T-helper 2 cell treated with Interferon-gamma antibody and Interleukin-4, amounts not matched to agents 5 μg/mL and 100 μg/mL, for 36 hours (primary cell): Measurements from ENCODE around the gene JMJD1C.
A peak's percentile ranks its signal among the peaks of the same experiment; 100 is the strongest.

Experiments used
- DNase-seq: peaks from one replicate; pipeline ENCODE4 v3.0.0; 2021; ENCODE audit warnings: low spot score
- H3K27ac Mint-ChIP-seq: one replicate; pipeline ENCODE4 v1.8.0; 2021; ENCODE audit warnings: mild to moderate bottlenecking, mixed read lengths
- H3K27me3 Mint-ChIP-seq: one replicate; pipeline ENCODE4 v1.8.0; 2021; ENCODE audit warnings: low read depth, mixed read lengths
- H3K36me3 Mint-ChIP-seq: one replicate; pipeline ENCODE4 v1.8.0; 2021; ENCODE audit warnings: low read depth, mixed read lengths
- H3K4me1 Mint-ChIP-seq: one replicate; pipeline ENCODE4 v1.8.0; 2021; ENCODE audit warnings: low read depth, mixed read lengths
- H3K4me3 Mint-ChIP-seq: one replicate; pipeline ENCODE4 v1.8.0; 2022; ENCODE audit warnings: mild to moderate bottlenecking, moderate library complexity, mixed read lengths
- H3K9me3 Mint-ChIP-seq: one replicate; pipeline ENCODE4 v1.8.0; 2021; ENCODE audit warnings: mixed read lengths

Gene JMJD1C

DNA sequence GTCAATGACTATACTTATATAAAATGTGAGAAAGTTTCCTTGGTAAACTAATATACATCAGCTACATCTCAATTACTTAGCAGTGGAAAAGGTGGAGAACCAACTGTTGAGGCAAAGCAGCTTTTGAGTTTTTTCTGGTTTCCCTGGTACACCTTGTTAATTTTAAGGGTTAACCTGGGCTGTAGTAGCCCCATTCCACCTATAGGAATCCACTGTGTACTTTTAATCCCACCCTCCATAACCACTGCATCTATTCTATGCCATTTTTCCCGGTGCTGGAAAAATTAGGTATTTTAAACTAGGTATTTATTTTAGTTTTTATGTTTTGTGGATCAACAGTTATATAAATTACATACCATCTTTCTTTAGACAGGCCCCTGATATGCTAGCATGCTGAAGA lies 290.2 kb downstream of the JMJD1C start:
- Mint-ChIP-seq H3K36me3 (peaks cover 54% of the 10 kb centered on the region), H3K27ac (no peak overlapping the region), H3K9me3 (no peaks in the 10 kb centered on the region), H3K4me3 (no peak overlapping the region), H3K27me3 (no peaks in the 10 kb centered on the region), H3K4me1 (peaks cover 45% of the 10 kb centered on the region)
- no peak for DNase-seq

DNA sequence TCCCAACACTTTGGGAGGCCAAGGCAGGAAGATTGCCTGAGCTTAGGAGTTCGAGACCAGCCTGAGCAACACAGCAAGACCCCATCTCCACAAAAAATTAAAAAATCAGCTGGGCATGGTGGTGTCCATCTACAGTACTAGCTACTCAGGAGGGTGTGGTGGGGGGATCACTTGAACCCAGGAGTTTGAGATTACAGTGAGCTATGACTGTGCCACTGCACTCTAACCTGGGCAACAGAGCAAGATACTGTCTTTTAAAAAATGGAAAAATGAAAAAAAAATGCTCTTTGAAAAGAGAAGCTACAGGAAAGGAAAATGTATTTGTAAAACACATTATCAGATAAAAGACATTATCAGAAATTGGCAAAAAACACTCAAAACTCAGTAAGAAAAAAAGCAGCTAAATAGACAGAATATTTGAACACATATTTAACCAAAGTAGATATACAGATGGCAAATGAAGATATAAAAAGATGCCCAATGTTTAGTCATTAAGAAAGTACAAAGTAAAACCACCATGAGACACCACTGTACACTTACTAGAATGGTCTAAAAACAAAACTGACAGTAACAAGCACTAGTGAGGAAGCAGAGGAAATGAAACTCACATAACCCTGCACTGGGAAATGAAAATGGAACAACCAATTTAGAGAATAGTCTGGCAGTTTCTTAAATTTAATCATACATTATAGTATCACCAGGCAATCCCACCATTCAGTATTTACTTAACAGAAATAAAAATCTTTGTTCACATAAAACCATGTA lies 292.1 kb downstream of the JMJD1C start:
- H3K4me1 Mint-ChIP-seq: peaks cover 55% of the 10 kb centered on the region
- H3K4me3 Mint-ChIP-seq: peak overlapping the region; percentile 73
- DNase-seq: no peak
- H3K36me3 Mint-ChIP-seq: peaks cover 53% of the 10 kb centered on the region
- no peaks in the 10 kb centered on the region for H3K9me3 Mint-ChIP-seq
- no peaks in the 10 kb centered on the region for H3K27me3 Mint-ChIP-seq
- peak overlapping the region; percentile 82 for H3K27ac Mint-ChIP-seq

DNA sequence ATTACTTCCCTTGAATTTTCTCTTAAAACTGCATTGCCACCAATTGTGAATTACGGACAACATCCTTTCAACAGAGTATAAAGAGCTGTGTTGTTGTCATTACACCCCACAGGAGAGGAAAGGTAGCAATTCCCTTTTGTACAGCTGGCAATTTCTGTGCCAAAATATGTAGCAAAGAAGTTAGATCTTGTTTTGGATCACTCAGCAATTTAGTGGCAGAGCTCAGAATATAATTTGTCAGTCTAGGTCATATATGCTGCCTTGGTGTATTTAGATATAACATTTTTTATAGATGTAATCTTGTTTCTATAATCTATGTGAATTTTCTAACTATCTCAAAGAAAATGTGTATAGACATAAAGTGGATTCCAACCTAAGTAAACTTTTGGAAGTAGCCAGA lies 293.9 kb downstream of the JMJD1C start:
- peaks cover 53% of the 10 kb centered on the region for H3K4me1 Mint-ChIP-seq
- no peaks in the 10 kb centered on the region for H3K27me3 Mint-ChIP-seq
- H3K27ac Mint-ChIP-seq: peak overlapping the region; percentile 6
- no peaks in the 10 kb centered on the region for H3K9me3 Mint-ChIP-seq
- H3K4me3 Mint-ChIP-seq: peak overlapping the region; percentile 51
- DNase-seq: no peak
- peaks cover 49% of the 10 kb centered on the region for H3K36me3 Mint-ChIP-seq

DNA sequence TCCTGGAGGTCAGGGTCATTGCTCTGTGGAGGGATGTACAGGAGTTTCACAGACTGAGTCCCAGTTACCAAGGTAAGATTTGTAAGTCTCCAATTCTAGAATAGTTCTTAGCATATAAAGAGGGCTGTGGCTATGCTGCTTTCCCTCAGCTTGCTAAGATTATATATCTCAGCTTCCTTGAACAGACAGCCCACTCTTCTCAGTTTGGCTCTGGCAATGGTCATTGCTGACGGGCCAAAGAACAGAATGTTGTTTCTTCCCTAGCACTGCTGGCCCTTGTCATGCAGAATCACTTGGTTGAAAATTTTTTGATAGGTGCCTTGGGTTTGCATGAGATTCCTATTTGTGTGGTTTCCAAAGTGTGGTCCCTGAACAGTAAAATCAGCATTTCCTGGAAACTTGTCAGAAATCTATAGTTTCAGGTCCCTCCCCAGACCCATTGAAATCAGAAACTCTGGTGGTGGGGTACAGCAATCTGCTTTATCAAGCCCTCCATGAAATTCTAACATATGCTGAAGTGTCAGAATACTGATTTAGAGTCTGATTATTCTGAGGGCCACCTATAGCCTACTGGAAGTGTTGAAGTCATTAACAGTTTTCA lies 294.4 kb downstream of the JMJD1C start:
- H3K9me3 Mint-ChIP-seq: no peaks in the 10 kb centered on the region
- peak overlapping the region; percentile 27 for H3K27ac Mint-ChIP-seq
- peak overlapping the region; percentile 51 for H3K4me3 Mint-ChIP-seq
- peaks cover 47% of the 10 kb centered on the region for H3K36me3 Mint-ChIP-seq
- no peaks in the 10 kb centered on the region for H3K27me3 Mint-ChIP-seq
- DNase-seq: no peak
- peaks cover 52% of the 10 kb centered on the region for H3K4me1 Mint-ChIP-seq

DNA sequence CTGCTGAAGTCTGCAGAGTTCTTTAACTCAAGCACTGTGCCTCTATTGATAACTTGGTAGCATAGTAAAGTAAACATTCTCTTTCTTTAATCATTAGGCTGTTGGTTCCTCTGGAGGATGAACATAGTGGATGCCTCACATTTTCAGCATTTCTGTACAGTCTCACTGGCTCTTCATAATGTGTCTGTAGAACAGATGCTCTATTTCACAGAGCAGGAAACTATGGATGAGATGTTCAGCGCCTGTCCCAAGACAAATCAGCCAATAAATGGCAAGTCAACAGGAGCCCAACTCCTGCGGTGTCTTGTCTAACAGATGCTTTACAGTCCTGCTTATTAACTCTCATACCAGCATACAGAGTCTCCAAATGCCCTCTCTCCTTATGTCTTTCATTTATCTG lies 296.2 kb downstream of the JMJD1C start:
- no peak for DNase-seq
- H3K9me3 Mint-ChIP-seq: no peaks in the 10 kb centered on the region
- no peaks in the 10 kb centered on the region for H3K27me3 Mint-ChIP-seq
- H3K4me3 Mint-ChIP-seq: no peak overlapping the region
- peaks cover 43% of the 10 kb centered on the region for H3K36me3 Mint-ChIP-seq
- no peak overlapping the region for H3K27ac Mint-ChIP-seq
- peaks cover 48% of the 10 kb centered on the region for H3K4me1 Mint-ChIP-seq

DNA sequence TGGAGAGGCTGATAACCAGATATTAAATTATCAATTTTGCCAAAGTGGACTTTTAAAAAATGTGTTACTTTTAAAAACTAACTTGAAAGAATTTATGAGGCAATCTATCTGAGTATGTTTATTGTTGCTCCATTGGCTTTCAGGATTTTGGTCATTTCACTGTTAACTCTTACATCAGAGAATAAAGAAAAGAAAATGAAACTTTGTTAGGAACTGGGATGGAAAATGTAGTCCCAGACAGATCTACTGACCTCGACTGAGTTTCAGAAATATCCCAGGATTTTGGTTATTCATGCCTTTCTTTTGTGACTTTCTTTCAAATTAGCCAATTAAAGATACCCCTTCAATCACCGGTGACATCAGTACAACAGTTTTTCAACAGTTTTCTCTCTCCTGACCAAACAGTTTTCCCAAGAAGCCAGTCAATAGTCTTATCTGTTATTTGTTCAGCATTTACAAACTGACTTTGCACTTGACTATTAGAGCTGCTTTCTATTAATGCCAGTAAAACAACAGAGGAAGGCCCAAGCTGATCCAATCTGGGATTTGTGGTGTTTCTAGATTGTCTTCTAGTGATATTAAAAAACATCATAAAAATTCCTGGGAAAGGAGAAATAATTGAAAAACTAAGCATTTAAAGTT lies 296.8 kb downstream of the JMJD1C start:
- Mint-ChIP-seq H3K36me3 (peaks cover 44% of the 10 kb centered on the region), H3K27ac (no peak overlapping the region), H3K4me1 (peaks cover 42% of the 10 kb centered on the region)

DNA sequence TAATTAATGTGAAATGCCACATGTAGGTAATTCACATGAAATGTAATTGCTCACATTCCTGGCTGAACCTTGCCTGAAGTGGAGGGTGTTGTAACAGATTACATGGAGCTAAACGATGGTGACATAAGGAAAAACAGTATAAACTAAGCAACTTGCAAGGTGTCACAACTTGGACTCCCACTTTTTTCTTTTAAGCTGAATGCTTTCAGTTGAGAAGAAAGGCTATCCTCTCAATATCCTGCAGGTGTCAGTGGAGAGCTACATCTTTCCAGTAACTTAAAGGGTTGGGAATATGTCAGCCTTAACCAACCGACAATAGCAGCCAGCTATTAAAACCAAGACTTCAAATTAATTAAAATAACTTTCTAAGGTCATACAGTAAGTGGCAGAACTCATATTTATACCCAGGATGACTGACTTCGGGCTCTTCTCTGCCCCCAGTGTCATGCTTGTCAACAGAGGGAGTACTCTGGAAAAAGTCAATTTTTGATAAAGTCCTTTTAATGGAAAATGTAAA lies 299.0 kb downstream of the JMJD1C start:
- H3K9me3 Mint-ChIP-seq: no peaks in the 10 kb centered on the region
- no peak for DNase-seq
- H3K4me3 Mint-ChIP-seq: no peak overlapping the region
- no peaks in the 10 kb centered on the region for H3K27me3 Mint-ChIP-seq
- H3K27ac Mint-ChIP-seq: no peak overlapping the region
- H3K4me1 Mint-ChIP-seq: peaks cover 25% of the 10 kb centered on the region
- peaks cover 29% of the 10 kb centered on the region for H3K36me3 Mint-ChIP-seq

More for the DNA sequence above, 296.8 kb downstream of the JMJD1C start:
- no peak overlapping the region for H3K4me3 Mint-ChIP-seq
- DNase-seq: no peak
- no peaks in the 10 kb centered on the region for H3K27me3 Mint-ChIP-seq
- H3K9me3 Mint-ChIP-seq: no peaks in the 10 kb centered on the region

DNA sequence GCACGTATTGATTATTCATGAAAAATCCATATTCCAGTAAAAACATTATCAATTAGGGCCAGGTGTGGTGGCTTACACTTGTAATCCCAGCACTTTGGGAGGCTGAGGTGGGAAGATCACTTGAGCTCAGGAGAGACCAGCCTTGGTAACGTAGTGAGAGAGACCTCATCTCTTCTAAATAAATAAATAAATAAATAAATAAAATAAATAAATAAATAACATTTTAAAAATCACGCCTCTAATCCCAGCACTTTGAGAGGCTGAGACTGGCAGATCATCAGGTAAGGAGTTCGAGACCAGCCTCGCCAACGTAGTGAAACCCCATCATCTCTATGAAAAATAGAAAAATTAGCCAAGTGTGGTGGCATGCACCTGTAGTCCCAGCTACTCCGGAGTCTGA lies 300.5 kb downstream of the JMJD1C start:
- Mint-ChIP-seq H3K27me3 (no peaks in the 10 kb centered on the region), H3K4me3 (no peak overlapping the region), H3K4me1 (peaks cover 14% of the 10 kb centered on the region), H3K9me3 (no peaks in the 10 kb centered on the region), H3K36me3 (peaks cover 25% of the 10 kb centered on the region), H3K27ac (no peak overlapping the region)
- DNase-seq: no peak

DNA sequence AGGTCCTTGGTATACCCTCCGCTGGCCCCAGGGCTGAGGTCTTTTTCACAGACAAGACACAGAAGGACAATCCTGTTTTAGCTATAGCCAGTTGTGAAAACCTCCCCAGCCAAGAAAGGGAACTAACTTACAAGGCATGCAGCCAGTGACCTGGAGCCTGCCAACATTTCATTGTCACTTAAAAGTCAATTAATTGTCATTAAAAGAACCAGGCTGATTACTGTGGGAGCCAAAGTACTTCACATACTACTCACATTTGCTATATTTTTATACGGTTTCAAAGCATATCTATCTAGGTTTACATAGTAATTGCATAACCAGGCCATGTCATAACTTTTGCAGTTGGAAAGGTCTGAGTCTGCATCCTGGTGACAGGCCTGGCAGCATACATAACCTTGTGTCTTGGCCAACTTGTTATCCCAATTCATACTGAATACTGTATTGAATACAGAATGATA lies 301.6 kb downstream of the JMJD1C start:
- peaks cover 21% of the 10 kb centered on the region for H3K36me3 Mint-ChIP-seq
- no peak overlapping the region for H3K4me3 Mint-ChIP-seq
- no peaks in the 10 kb centered on the region for H3K9me3 Mint-ChIP-seq
- H3K27ac Mint-ChIP-seq: no peak overlapping the region
- DNase-seq: no peak
- no peaks in the 10 kb centered on the region for H3K27me3 Mint-ChIP-seq
- H3K4me1 Mint-ChIP-seq: peaks cover 10% of the 10 kb centered on the region

DNA sequence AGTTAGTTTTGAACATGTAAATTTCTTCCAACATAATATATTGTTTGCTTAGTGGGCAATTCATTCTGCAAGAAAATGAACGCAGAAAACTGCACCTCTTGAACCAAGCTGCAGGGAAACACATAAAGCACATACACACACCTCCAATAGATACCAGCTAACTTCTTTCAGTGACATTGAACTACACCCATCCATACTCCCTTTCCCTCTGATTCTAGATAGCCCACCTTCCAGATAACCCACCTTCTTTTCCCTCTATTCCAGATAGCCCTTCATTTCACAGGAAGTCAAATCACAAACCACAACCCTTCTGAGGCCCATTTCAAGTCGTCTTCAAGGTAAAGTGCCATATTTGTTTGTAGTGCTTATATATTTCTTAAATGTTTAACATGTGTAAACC lies 304.2 kb downstream of the JMJD1C start:
- Mint-ChIP-seq H3K27me3 (no peaks in the 10 kb centered on the region), H3K4me3 (no peak overlapping the region), H3K27ac (no peak overlapping the region), H3K9me3 (no peaks in the 10 kb centered on the region), H3K4me1 (peaks cover 4% of the 10 kb centered on the region), H3K36me3 (peaks cover 5% of the 10 kb centered on the region)
- no peak for DNase-seq

DNA sequence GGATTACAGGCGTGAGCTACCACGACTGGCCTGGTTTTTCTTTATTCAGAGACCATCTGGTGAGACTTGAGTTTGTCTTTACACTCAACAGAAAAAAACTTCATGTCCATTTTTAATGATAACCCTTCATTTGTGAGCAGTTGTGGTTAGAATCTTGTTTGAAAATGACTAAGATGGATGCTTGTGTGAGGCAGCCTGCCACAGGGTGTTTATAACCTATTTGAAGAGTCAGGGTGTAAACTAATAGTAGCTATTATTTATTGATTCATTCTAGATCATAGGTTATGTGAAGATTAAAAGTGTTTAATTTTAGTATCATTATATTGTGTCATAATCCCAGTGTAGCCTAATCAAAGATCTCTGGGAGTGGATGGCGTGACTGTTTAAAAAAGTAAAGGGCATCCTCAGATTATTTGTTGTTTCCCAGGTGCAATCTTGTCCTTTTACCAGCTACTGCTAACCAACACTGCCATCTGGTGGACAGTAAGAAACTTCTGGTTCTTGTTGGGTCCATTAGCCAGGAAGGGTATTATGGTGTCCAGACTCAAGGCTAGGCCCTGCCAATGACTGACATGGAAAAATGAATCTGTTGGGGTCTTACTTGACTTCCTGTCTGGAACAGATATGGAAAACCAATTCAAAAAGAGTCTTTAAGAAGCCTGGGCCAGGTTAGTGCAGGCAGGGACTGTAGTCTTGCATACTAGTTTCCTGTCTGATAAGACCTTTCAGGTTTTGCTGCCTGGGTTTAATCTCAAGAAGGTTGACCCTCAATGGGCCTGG lies 307.7 kb downstream of the JMJD1C start:
- Mint-ChIP-seq H3K27ac (no peak overlapping the region), H3K36me3 (peaks cover 19% of the 10 kb centered on the region), H3K27me3 (no peaks in the 10 kb centered on the region), H3K4me3 (no peak overlapping the region), H3K4me1 (peaks cover 4% of the 10 kb centered on the region), H3K9me3 (no peaks in the 10 kb centered on the region)
- peak; percentile 38 for DNase-seq

DNA sequence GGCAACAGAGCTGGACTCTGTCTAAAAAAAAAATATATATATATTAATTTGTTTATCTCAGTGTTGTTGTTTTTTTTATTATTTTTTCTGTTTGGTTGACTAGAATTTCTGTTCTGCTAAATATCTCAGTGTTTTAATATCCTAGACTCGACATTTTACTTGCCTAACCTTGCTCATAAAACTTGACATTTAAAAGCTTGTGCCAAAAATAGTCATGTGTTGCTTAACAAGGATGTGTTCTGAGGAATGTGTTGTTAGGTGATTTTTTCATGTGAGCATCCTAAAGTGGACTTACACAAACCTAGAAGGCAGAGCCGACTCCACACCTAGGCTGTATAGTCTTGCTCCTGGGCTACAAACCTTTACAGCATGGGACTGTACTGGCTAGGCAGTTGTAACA lies 309.5 kb downstream of the JMJD1C start:
- no peaks in the 10 kb centered on the region for H3K27me3 Mint-ChIP-seq
- H3K4me1 Mint-ChIP-seq: no peaks in the 10 kb centered on the region
- H3K9me3 Mint-ChIP-seq: no peaks in the 10 kb centered on the region
- peaks cover 21% of the 10 kb centered on the region for H3K36me3 Mint-ChIP-seq
- no peak overlapping the region for H3K27ac Mint-ChIP-seq
- H3K4me3 Mint-ChIP-seq: no peak overlapping the region
- DNase-seq: no peak

DNA sequence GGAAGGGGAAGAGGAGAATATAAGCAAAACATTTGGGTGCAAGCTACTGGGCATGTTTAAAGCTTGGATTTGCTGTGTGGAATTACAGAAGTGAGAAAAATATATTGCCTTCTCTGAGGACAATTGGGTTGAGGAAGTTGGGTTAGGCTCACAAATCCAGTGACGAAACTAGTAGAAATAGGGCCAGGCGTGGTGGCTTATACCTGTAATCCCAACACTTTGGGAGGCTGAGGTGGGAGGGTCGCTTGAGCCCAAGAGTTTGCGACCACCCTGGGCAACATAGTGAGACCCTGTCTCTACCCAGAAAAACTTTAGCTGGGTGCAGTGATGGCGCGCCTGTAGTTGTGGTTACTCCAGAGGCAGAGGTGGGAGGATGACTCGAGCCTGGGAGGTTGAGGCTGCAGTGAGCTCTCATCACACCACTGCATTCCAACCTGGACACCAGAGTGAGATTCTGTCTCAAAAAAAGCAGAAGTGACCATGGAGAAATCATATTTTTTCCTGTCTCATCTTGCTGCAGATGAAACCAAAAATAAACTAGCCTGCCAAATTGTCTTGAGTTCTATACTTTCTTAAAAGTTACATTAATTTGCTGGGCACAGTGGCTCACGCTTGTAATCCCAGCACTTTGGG lies 310.3 kb downstream of the JMJD1C start:
- no peak overlapping the region for H3K4me3 Mint-ChIP-seq
- peaks cover 23% of the 10 kb centered on the region for H3K36me3 Mint-ChIP-seq
- H3K27me3 Mint-ChIP-seq: no peaks in the 10 kb centered on the region
- no peaks in the 10 kb centered on the region for H3K9me3 Mint-ChIP-seq
- DNase-seq: no peak
- H3K27ac Mint-ChIP-seq: no peak overlapping the region
- H3K4me1 Mint-ChIP-seq: peaks cover 3% of the 10 kb centered on the region
